ENCODE measurements around the gene CTNNA2. TPM values are rescaled to one million over a fixed set of nuclear protein-coding genes. Genes with fewer than 3 reads are reported as not detected.
A peak's percentile ranks its signal among the peaks of the same experiment; 100 is the strongest.

Gene CTNNA2
- total RNA-seq, 1 experiment from 2014 or later, result 5.5 TPM

DNA sequence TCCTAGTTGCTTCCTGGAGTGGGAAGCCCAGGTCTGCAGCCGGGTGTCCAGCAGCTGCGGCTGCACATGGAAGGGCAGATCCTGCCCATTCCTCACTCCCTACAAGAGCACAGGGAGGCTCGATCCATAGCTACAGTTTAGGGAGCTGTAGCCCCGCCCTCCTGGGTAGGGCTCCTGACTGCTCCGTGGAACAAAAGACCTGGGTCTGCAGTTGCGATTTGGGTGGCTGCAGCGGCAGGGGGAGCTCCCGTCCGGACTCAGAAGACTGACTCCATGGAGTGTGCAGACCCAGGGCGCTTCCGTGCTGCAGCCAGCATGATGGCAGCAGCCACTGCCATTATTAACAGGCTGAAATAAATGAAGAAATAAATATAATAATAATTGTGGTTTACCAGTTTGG lies 157.3 kb downstream of the CTNNA2 start:
- Histone ChIP-seq H4K8ac (replicated peaks; ENCODE audit: insufficient read length, low read depth, low read length) (no peak overlapping the region), H3K4me2 (ENCODE audit: insufficient read depth, insufficient read length, low read length) (no peak overlapping the region), H3T11ph (ENCODE audit: low read length) (no peak overlapping the region), H2BK20ac (ENCODE audit: low read depth, low read length, poor library complexity, severe bottlenecking) (no peak overlapping the region), H4K20me1 (ENCODE audit: control insufficient read depth, insufficient read depth, insufficient read length) (no peaks in the 10 kb centered on the region), H3K23me2 (ENCODE audit: insufficient read length, low read depth, low read length, poor library complexity, severe bottlenecking) (no peaks in the 10 kb centered on the region), H2BK12ac (ENCODE audit: insufficient read length, low read depth, low read length) (no peak overlapping the region), H2BK5ac (ENCODE audit: insufficient read length, low read length) (no peak overlapping the region), H3K27me3 (ENCODE audit: insufficient read depth, low read length) (no peaks in the 10 kb centered on the region), H3K27ac (ENCODE audit: insufficient read length, low read depth, low read length) (no peak overlapping the region), H4K5ac (ENCODE audit: insufficient read length, low read depth, low read length) (no peak overlapping the region), H3K56ac (ENCODE audit: insufficient read length, low read depth, low read length) (no peak overlapping the region), H3K9me3 (ENCODE audit: control insufficient read depth, low read depth, low read length) (no peaks in the 10 kb centered on the region), H3K4me1 (ENCODE audit: insufficient read depth, low read length) (no peaks in the 10 kb centered on the region), H3K14ac (ENCODE audit: insufficient read depth, low read length) (no peak overlapping the region), H2BK15ac (ENCODE audit: low read depth, low read length) (no peak overlapping the region), H3K79me2 (ENCODE audit: insufficient read depth, low read length) (no peaks in the 10 kb centered on the region), H3K23ac (ENCODE audit: insufficient read length, low read depth, low read length) (no peak overlapping the region), H2AFZ (ENCODE audit: low read length) (no peak overlapping the region), H3K18ac (ENCODE audit: insufficient read length, low read depth, low read length) (no peak overlapping the region), H3K9ac (ENCODE audit: extremely low read depth, insufficient read length, low read length) (no peak overlapping the region), H4K91ac (ENCODE audit: insufficient read length, low read depth, low read length) (no peak overlapping the region), H2BK120ac (ENCODE audit: low read depth, low read length, poor library complexity, severe bottlenecking) (no peak overlapping the region), H2AK5ac (ENCODE audit: insufficient read length, low read length) (no peak overlapping the region), H3K79me1 (ENCODE audit: insufficient read depth, low read depth, low read length, poor library complexity, severe bottlenecking) (no peaks in the 10 kb centered on the region), H3K4ac (ENCODE audit: low read depth, low read length) (no peak overlapping the region)
- Mint-ChIP-seq H3K27ac (no peak overlapping the region), H3K9me3 (no peaks in the 10 kb centered on the region), H3K4me1 (peaks cover 11 to 16% of the 10 kb centered on the region in 2 experiments), H3K36me3 (ENCODE audit: insufficient read depth in 1 of 3, low read depth in 3 of 3) (no peaks in the 10 kb centered on the region), H3K27me3 (ENCODE audit: low read depth) (no peaks in the 10 kb centered on the region), H3K4me3 (no peak overlapping the region)
- no CpG with 5 or more reads among the region's 11 CpGs for WGBS (ENCODE audit: extremely low coverage, insufficient read length, low lambda C conversion rate)
- TF ChIP-seq, protein P1, sequence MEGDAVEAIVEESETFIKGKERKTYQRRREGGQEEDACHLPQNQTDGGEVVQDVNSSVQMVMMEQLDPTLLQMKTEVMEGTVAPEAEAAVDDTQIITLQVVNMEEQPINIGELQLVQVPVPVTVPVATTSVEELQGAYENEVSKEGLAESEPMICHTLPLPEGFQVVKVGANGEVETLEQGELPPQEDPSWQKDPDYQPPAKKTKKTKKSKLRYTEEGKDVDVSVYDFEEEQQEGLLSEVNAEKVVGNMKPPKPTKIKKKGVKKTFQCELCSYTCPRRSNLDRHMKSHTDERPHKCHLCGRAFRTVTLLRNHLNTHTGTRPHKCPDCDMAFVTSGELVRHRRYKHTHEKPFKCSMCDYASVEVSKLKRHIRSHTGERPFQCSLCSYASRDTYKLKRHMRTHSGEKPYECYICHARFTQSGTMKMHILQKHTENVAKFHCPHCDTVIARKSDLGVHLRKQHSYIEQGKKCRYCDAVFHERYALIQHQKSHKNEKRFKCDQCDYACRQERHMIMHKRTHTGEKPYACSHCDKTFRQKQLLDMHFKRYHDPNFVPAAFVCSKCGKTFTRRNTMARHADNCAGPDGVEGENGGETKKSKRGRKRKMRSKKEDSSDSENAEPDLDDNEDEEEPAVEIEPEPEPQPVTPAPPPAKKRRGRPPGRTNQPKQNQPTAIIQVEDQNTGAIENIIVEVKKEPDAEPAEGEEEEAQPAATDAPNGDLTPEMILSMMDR (conservative IDR thresholded peaks at IDR 0.05), result peak; percentile 67
- DNase-seq, result peak; percentile 94

Data from H9 (cell line).